HT1080 (cell line): Measurements from ENCODE around the gene AOPEP. TPM values are rescaled to one million over a fixed set of nuclear protein-coding genes. Genes with fewer than 3 reads are reported as not detected.
"Not testable (repeated sequence)": the region's sequence is repeated elsewhere in the genome, so short reads cannot be mapped to it uniquely, and the experiment has no call there.

Source experiments
- DNase-seq: peaks from one replicate; pipeline ENCODE4 v3.0.0-alpha.2; 2015; ENCODE audit warnings: low read depth
- total RNA-seq: library from RNA; depleted of rRNA; stranded (reverse); fragments of >200 nt; shearing (Covaris generic); gene quantifications from 2 replicates; pipeline ENCODE4 v1.2.3, GENCODE V29; 2014

AOPEP gene
- total RNA-seq, 1 experiment from 2014 or later: 25.3 TPM

- DNase-seq: no peak
These were observed 142.0 kb downstream of the AOPEP start for GRCh38 chr9:94868464-94868863.

GRCh38 chr9:94869415-94869843 lies 142.9 kb downstream of the AOPEP start:
- DNase-seq: peak; percentile 17

- no peak for DNase-seq
These were observed 143.9 kb downstream of the AOPEP start for GRCh38 chr9:94870465-94870792.

GRCh38 chr9:94870793-94871558 lies 144.5 kb downstream of the AOPEP start:
- DNase-seq: no peak

GRCh38 chr9:94872083-94872833 lies 145.8 kb downstream of the AOPEP start:
- DNase-seq: no peak

GRCh38 chr9:94872891-94873511 lies 146.5 kb downstream of the AOPEP start:
- peak; percentile 16 for DNase-seq

- peak; percentile 63 for DNase-seq
These were observed 147.8 kb downstream of the AOPEP start for GRCh38 chr9:94874316-94874715.

- DNase-seq: no peak
These were observed 149.0 kb downstream of the AOPEP start for GRCh38 chr9:94875300-94876020.

GRCh38 chr9:94878804-94879203 lies 152.3 kb downstream of the AOPEP start:
- DNase-seq: not testable (repeated sequence)

- DNase-seq: no peak
These were observed 152.7 kb downstream of the AOPEP start for GRCh38 chr9:94879230-94879629.

- DNase-seq: no peak
These were observed 154.5 kb downstream of the AOPEP start for GRCh38 chr9:94881023-94881422.

GRCh38 chr9:94881454-94881853 lies 155.0 kb downstream of the AOPEP start:
- no peak for DNase-seq

GRCh38 chr9:94881940-94882339 lies 155.4 kb downstream of the AOPEP start:
- DNase-seq: no peak

- DNase-seq: no peak
These were observed 156.6 kb downstream of the AOPEP start for GRCh38 chr9:94882966-94883641.

- no peak for DNase-seq
These were observed 159.5 kb downstream of the AOPEP start for GRCh38 chr9:94885854-94886447.

- no peak for DNase-seq
These were observed 161.2 kb downstream of the AOPEP start for GRCh38 chr9:94887721-94888120.

- no peak for DNase-seq
These were observed 162.3 kb downstream of the AOPEP start for GRCh38 chr9:94888775-94889174.

- no peak for DNase-seq
These were observed 163.1 kb downstream of the AOPEP start for GRCh38 chr9:94889628-94890027.

- DNase-seq: no peak
These were observed 164.7 kb downstream of the AOPEP start for GRCh38 chr9:94891183-94891582.

- no peak for DNase-seq
These were observed 166.2 kb downstream of the AOPEP start for GRCh38 chr9:94892675-94893074.
